A673 (cell line): ENCODE results near the gene MIGA2.

Source experiments
- CTCF ChIP-seq: fragments of 300-800, 200-600 bp; sonication (generic); conservative IDR thresholded peaks from 2 replicates; pipeline ENCODE4 v1.5.1; 2017; ENCODE audit warnings: low read depth, mild to moderate bottlenecking, antibody characterized with exemption, low read length, moderate library complexity, mixed read lengths
- EZH2 ChIP-seq: fragments of 200-600 bp; sonication (generic); IDR thresholded peaks from 2 replicates; pipeline ENCODE4 v1.6.1; 2017; ENCODE audit warnings: borderline replicate concordance, low read depth, mild to moderate bottlenecking, mixed read lengths, antibody characterized with exemption, low read length; ENCODE audit not compliant: poor library complexity, severe bottlenecking

GRCh38 chr9:129118799-129119198 lies 82.4 kb downstream of the MIGA2 start:
- TF ChIP-seq EZH2: no peak
- no peak for TF ChIP-seq CTCF
